NT2/D1 (cell line): Measurements from ENCODE around the gene NEB.

Experiments
- DNase-seq: peaks from one replicate; pipeline ENCODE4 v3.0.0-alpha.2; 2011; ENCODE audit warnings: low read depth, low spot score
- H3K27me3 ChIP-seq: 2 replicates; pipeline ENCODE4 v1.6.0; 2011; ENCODE audit warnings: mild to moderate bottlenecking; ENCODE audit not compliant: insufficient read length, insufficient read depth
- H3K36me3 ChIP-seq: 2 replicates; pipeline ENCODE4 v1.6.1; 2011; ENCODE audit warnings: mild to moderate bottlenecking, low read length, mixed read lengths; ENCODE audit not compliant: insufficient read depth, insufficient read length
- H3K4me1 ChIP-seq: 2 replicates; pipeline ENCODE4 v1.5.1; 2011; ENCODE audit not compliant: insufficient read depth, insufficient read length
- H3K4me3 ChIP-seq: 2 replicates; pipeline ENCODE4 v1.5.1; 2011; ENCODE audit warnings: low read depth; ENCODE audit not compliant: insufficient read length
- H3K9ac ChIP-seq: 2 replicates; pipeline ENCODE4 v1.6.0; 2011; ENCODE audit warnings: low read depth; ENCODE audit not compliant: insufficient read length
- H3K9me3 ChIP-seq: 2 replicates; pipeline ENCODE4 v1.5.1; 2011; ENCODE audit warnings: mild to moderate bottlenecking, low read length; ENCODE audit not compliant: insufficient read depth
- SUZ12 ChIP-seq: IDR thresholded peaks from 2 replicates; pipeline ENCODE4 v1.6.1; 2011; ENCODE audit not compliant: insufficient read length, insufficient read depth; ENCODE audit errors: extremely low read depth
- YY1 ChIP-seq: IDR thresholded peaks from 2 replicates; pipeline ENCODE4 v1.6.1; 2011; ENCODE audit not compliant: insufficient read length, insufficient read depth
- ZNF274 ChIP-seq: IDR thresholded peaks from 2 replicates; pipeline ENCODE4 v1.6.1; 2011; ENCODE audit warnings: mild to moderate bottlenecking, low read depth, low read length

Gene NEB

GRCh38 chr2:151438506-151438905 lies 295.8 kb downstream of the NEB start:
- Histone ChIP-seq H3K9me3 (no peaks in the 10 kb centered on the region), H3K4me1 (no peaks in the 10 kb centered on the region), H3K27me3 (no peaks in the 10 kb centered on the region), H3K4me3 (no peak overlapping the region), H3K36me3 (peaks cover 95% of the 10 kb centered on the region), H3K9ac (no peak overlapping the region)
- DNase-seq = no peak
- TF ChIP-seq YY1 (no peak), ZNF274 (no peak), SUZ12 (no peak)

- H3K36me3 ChIP-seq = peaks cover 96% of the 10 kb centered on the region
- no peak for TF ChIP-seq SUZ12
- no peak for TF ChIP-seq YY1
- no peak for TF ChIP-seq ZNF274
These were observed 296.6 kb downstream of the NEB start for GRCh38 chr2:151437630-151438029.

More at GRCh38 chr2:151437630-151438029, 296.6 kb downstream of the NEB start:
- Histone ChIP-seq H3K9me3 (no peaks in the 10 kb centered on the region), H3K4me1 (no peaks in the 10 kb centered on the region), H3K4me3 (no peak overlapping the region), H3K27me3 (no peaks in the 10 kb centered on the region), H3K9ac (no peak overlapping the region)
- no peak for DNase-seq
